ENCODE measurements around the gene ZNF382. TPM values are rescaled to one million over a fixed set of nuclear protein-coding genes. Genes with fewer than 3 reads are reported as not detected.

Gene ZNF382
- total and polyA plus RNA-seq, 2 donors (not counting 3 experiments of a cell fraction or from before 2014, with no cell fraction given), result 1.4 to 4.3 TPM

- ChIA-PET POLR2A (no interaction called here), CTCF (no interaction called here)
- DNase-seq (ENCODE audit: low read depth, low spot score) (no peak), FAIRE-seq (no peak)
- no peaks in the 10 kb centered on the region for H3K9me1 ChIP-seq (replicated peaks; ENCODE audit: control insufficient read depth, extremely low read depth, insufficient read depth, low read length)
- no peaks in the 10 kb centered on the region for H3K4me1 ChIP-seq (ENCODE audit: control insufficient read depth, extremely low read depth, insufficient read depth, low read length)
- no peaks in the 10 kb centered on the region for H4K20me1 ChIP-seq (replicated peaks; ENCODE audit: control insufficient read depth, extremely low read depth, insufficient read depth, low read length)
- no peak overlapping the region for H3K9ac ChIP-seq (replicated peaks; ENCODE audit: extremely low read depth, insufficient read depth, low read length)
- H3K9me3 ChIP-seq (replicated peaks; ENCODE audit: control insufficient read depth, insufficient read depth, low read length), result no peaks in the 10 kb centered on the region
- H3K27ac ChIP-seq (ENCODE audit: insufficient read depth, low read depth, low read length), result no peak overlapping the region
- no TSS peak for BruUV-seq (replicated peaks)
- H2AFZ ChIP-seq (ENCODE audit: low read depth, low read length), result no peak overlapping the region
- H3K4me3 ChIP-seq (replicated peaks in 1 of 3; ENCODE audit: insufficient read depth in 1 of 3, low read depth in 1 of 3, low read length in 3 of 3), result no peak overlapping the region
- no peaks in the 10 kb centered on the region for H3K79me2 ChIP-seq (ENCODE audit: control insufficient read depth, insufficient read depth, low read length)
- H3K36me3 ChIP-seq (ENCODE audit: control insufficient read depth in 2 of 2, extremely low read depth in 1 of 2, insufficient read depth in 2 of 2, low read length in 2 of 2), result peaks cover 2 to 10% of the 10 kb centered on the region in 2 experiments
- no peak overlapping the region for H3K4me2 ChIP-seq (ENCODE audit: insufficient read depth, low read length)
- no peaks in the 10 kb centered on the region for H3K27me3 ChIP-seq (ENCODE audit: control insufficient read depth in 2 of 2, insufficient read depth in 2 of 2, low read length in 2 of 2)
- TF ChIP-seq, protein P1, sequence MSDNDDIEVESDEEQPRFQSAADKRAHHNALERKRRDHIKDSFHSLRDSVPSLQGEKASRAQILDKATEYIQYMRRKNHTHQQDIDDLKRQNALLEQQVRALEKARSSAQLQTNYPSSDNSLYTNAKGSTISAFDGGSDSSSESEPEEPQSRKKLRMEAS (IDR thresholded peaks at IDR 0.05; ENCODE audit: insufficient read depth, insufficient read length), result no peak
- no peak for TF ChIP-seq GATA2 (IDR thresholded peaks at IDR 0.05; ENCODE audit: insufficient read depth, insufficient read length, low read depth, low read length)
- no peak for TF ChIP-seq JUN (IDR thresholded peaks at IDR 0.05; ENCODE audit: borderline replicate concordance, insufficient read depth, insufficient read length, low read depth)
- TF ChIP-seq EZH2 (IDR thresholded peaks at IDR 0.05; ENCODE audit: borderline replicate concordance, low read depth, low read length, severe bottlenecking), result no peak
- TF ChIP-seq POLR2A (IDR thresholded peaks at IDR 0.05; ENCODE audit: low read depth, low read length), result no peak
- no peak for TF ChIP-seq POLR2AphosphoS5 (IDR thresholded peaks at IDR 0.05; ENCODE audit: insufficient read depth, low read depth, low read length)
- TF ChIP-seq MYC (IDR thresholded peaks at IDR 0.05; ENCODE audit: low read depth, low read length), result no peak
- no peak for TF ChIP-seq FOS (IDR thresholded peaks at IDR 0.05; ENCODE audit: borderline replicate concordance, insufficient read depth, low read length)
- no peak for TF ChIP-seq CTCF (IDR thresholded peaks at IDR 0.05; ENCODE audit: extremely low read depth in 1 of 2, insufficient read depth in 1 of 2, low read depth in 1 of 2, low read length in 2 of 2)
- dilution Hi-C loops (cut with MboI; ENCODE audit: extremely low pct_ligation_motif_present, low sequenced_read_pairs) (no loop called here), intact Hi-C loops (cut with micrococcal nuclease) (no loop called here)
Measured at GRCh38 chr19:36652958-36653357, 47.8 kb downstream of the ZNF382 start.
